OCI-LY1 (cell line): ENCODE results near the gene ADAMTS14.

ENCODE experiments used
- H2AFZ ChIP-seq: fragments of 200-600 bp; sonication (generic), shearing (Covaris generic); 2 replicates; pipeline ENCODE4 v1.6.0; 2014; ENCODE audit warnings: antibody characterized with exemption, mild to moderate bottlenecking, low read length
- H3F3A ChIP-seq: fragments of 200-600 bp; sonication (generic), shearing (Covaris generic); 2 replicates; pipeline ENCODE4 v1.6.0; 2014; ENCODE audit warnings: mild to moderate bottlenecking, antibody characterized with exemption, low read length, moderate library complexity; ENCODE audit not compliant: insufficient read depth
- H3K27ac ChIP-seq: fragments of 200-600 bp; sonication (generic); 2 replicates; pipeline ENCODE4 v1.5.1; 2014; ENCODE audit warnings: low read length, mixed run types, mild to moderate bottlenecking, low read depth; ENCODE audit not compliant: poor library complexity, severe bottlenecking
- H3K27me3 ChIP-seq: fragments of 200-600 bp; sonication (generic); 2 replicates; pipeline ENCODE4 v1.6.0; 2014; ENCODE audit warnings: antibody characterized with exemption, mild to moderate bottlenecking, low read length, moderate library complexity; ENCODE audit not compliant: insufficient read depth
- H3K36me3 ChIP-seq: fragments of 200-600 bp; sonication (generic); 2 replicates; pipeline ENCODE4 v1.6.1; 2014; ENCODE audit warnings: mild to moderate bottlenecking, antibody characterized with exemption, low read length, moderate library complexity, mixed read lengths; ENCODE audit not compliant: insufficient read depth
- H3K4me1 ChIP-seq: fragments of 200-600 bp; sonication (generic); 2 replicates; pipeline ENCODE4 v1.5.1; 2014; ENCODE audit warnings: mild to moderate bottlenecking, low read length, moderate library complexity; ENCODE audit not compliant: insufficient read depth, severe bottlenecking
- H3K4me2 ChIP-seq: fragments of 200-600 bp; sonication (generic), shearing (Covaris generic); 2 replicates; pipeline ENCODE4 v1.6.1; 2014; ENCODE audit warnings: low read length
- H3K4me3 ChIP-seq: fragments of 200-600 bp; sonication (generic); 2 replicates; pipeline ENCODE4 v1.5.1; 2014; ENCODE audit warnings: low read length, low read depth, mild to moderate bottlenecking, mixed read lengths; ENCODE audit not compliant: poor library complexity, severe bottlenecking
- H3K79me2 ChIP-seq: fragments of 200-600 bp; shearing (Covaris generic); 2 replicates; pipeline ENCODE4 v1.6.1; 2016; ENCODE audit warnings: mixed run types, low read length, mixed read lengths; ENCODE audit not compliant: insufficient read depth
- H3K9ac ChIP-seq: fragments of 200-600 bp; sonication (generic), shearing (Covaris generic); 2 replicates; pipeline ENCODE4 v1.6.1; 2014; ENCODE audit warnings: mild to moderate bottlenecking, low read length, mixed read lengths
- H3K9me2 ChIP-seq: fragments of 200-600 bp; sonication (generic), shearing (Covaris generic); 2 replicates; pipeline ENCODE4 v1.6.1; 2014; ENCODE audit warnings: low read depth, mild to moderate bottlenecking, low read length, mixed read lengths
- H3K9me3 ChIP-seq: fragments of 200-600 bp; shearing (Covaris generic); 2 replicates; pipeline ENCODE4 v1.6.1; 2014; ENCODE audit warnings: low read length, mixed read lengths
- H4K20me1 ChIP-seq: fragments of 200-600 bp; sonication (generic), shearing (Covaris generic); 2 replicates; pipeline ENCODE4 v1.6.0; 2016; ENCODE audit warnings: mild to moderate bottlenecking, low read length; ENCODE audit not compliant: insufficient read depth
- EZH2 ChIP-seq: fragments of 200-600 bp; sonication (generic), shearing (Covaris generic); IDR thresholded peaks from 2 replicates; pipeline ENCODE4 v1.8.0; 2017; ENCODE audit warnings: borderline replicate concordance, mixed run types, mild to moderate bottlenecking, antibody characterized with exemption, low read length, moderate library complexity, mixed read lengths
- TF ChIP-seq, protein P1 (sequence below): fragments of 200-600 bp; sonication (generic), shearing (Covaris generic); IDR thresholded peaks from 2 replicates; pipeline ENCODE4 v1.5.1; 2017; ENCODE audit warnings: mild to moderate bottlenecking, antibody characterized with exemption, low read length, moderate library complexity, mixed read lengths

ADAMTS14 gene

DNA sequence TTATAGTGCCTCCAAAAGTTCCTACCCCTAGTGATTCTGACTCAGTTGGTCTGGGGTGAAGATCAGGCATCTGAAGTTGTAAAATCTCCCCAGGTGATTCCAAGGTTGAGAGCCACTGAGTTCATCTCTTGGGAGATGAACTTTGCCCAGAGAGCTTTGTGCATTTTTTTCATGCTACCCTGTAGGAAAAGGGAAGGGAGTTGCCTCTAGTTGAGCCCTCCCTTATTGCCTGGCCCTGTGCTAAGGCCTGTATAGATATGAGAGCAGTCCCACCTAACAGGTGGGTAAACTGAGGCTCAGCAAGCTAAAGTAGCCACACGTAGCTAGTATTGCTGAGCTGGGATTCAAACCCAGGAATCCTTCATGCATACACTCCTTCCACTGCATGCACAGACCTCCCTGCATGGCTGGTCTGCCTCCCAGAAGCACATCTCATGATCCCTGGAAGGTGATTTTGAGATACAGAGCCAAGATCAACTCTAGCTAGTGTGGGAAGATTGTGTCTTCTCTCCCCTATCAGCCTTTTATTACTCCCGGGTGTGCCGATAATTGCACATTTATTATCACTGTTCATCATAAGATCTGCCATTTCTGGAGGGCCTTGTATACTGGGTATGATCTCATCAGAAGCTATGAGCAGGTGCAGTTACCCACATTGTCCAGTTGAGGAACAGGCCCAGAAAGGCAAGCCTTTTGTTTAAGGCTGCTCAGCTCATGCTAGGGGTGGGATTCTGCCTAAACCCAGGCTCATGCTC is 65.9 kb downstream of the ADAMTS14 start:
- H3K9me2 ChIP-seq: no peaks in the 10 kb centered on the region
- no peak overlapping the region for H3K27ac ChIP-seq
- no peaks in the 10 kb centered on the region for H3K4me1 ChIP-seq
- no peaks in the 10 kb centered on the region; the same call in 1 of the 2 replicates for H3K27me3 ChIP-seq
- H3K4me2 ChIP-seq: no peak overlapping the region
- no peak overlapping the region for H2AFZ ChIP-seq
- no peaks in the 10 kb centered on the region for H4K20me1 ChIP-seq
- TF ChIP-seq, protein P1, sequence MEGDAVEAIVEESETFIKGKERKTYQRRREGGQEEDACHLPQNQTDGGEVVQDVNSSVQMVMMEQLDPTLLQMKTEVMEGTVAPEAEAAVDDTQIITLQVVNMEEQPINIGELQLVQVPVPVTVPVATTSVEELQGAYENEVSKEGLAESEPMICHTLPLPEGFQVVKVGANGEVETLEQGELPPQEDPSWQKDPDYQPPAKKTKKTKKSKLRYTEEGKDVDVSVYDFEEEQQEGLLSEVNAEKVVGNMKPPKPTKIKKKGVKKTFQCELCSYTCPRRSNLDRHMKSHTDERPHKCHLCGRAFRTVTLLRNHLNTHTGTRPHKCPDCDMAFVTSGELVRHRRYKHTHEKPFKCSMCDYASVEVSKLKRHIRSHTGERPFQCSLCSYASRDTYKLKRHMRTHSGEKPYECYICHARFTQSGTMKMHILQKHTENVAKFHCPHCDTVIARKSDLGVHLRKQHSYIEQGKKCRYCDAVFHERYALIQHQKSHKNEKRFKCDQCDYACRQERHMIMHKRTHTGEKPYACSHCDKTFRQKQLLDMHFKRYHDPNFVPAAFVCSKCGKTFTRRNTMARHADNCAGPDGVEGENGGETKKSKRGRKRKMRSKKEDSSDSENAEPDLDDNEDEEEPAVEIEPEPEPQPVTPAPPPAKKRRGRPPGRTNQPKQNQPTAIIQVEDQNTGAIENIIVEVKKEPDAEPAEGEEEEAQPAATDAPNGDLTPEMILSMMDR: no peak
- no peak overlapping the region for H3K4me3 ChIP-seq
- H3F3A ChIP-seq: no peaks in the 10 kb centered on the region
- no peaks in the 10 kb centered on the region for H3K36me3 ChIP-seq
- no peaks in the 10 kb centered on the region for H3K9me3 ChIP-seq
- no peaks in the 10 kb centered on the region for H3K79me2 ChIP-seq
- no peak overlapping the region for H3K9ac ChIP-seq

DNA sequence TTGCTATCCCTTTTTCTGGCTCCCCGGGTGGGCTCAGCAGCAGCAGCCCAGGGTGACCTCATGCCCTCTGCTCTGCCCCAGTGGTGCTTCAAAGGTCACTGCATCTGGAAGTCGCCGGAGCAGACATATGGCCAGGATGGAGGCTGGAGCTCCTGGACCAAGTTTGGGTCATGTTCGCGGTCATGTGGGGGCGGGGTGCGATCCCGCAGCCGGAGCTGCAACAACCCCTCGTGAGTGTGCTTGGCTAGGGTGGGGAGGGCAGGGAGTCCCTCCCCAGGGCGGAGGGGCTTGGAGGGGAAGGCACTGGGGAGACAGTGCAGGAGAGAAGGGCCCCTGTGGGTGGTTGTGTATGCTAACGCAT is 66.4 kb downstream of the ADAMTS14 start:
- H3K9me2 ChIP-seq: no peaks in the 10 kb centered on the region
- H3K4me3 ChIP-seq: no peak overlapping the region
- no peak overlapping the region for H3K4me2 ChIP-seq
- no peak for TF ChIP-seq EZH2
- TF ChIP-seq, protein P1: no peak
- H3K9me3 ChIP-seq: no peaks in the 10 kb centered on the region
- no peak overlapping the region for H3K27ac ChIP-seq
- H3F3A ChIP-seq: no peaks in the 10 kb centered on the region
- no peak overlapping the region for H3K9ac ChIP-seq
- no peaks in the 10 kb centered on the region for H4K20me1 ChIP-seq
- H3K36me3 ChIP-seq: no peaks in the 10 kb centered on the region
- H3K4me1 ChIP-seq: no peaks in the 10 kb centered on the region
- no peak overlapping the region for H2AFZ ChIP-seq
- peaks cover 4% of the 10 kb centered on the region; the same call in 1 of the 2 replicates for H3K27me3 ChIP-seq
- no peaks in the 10 kb centered on the region for H3K79me2 ChIP-seq

DNA sequence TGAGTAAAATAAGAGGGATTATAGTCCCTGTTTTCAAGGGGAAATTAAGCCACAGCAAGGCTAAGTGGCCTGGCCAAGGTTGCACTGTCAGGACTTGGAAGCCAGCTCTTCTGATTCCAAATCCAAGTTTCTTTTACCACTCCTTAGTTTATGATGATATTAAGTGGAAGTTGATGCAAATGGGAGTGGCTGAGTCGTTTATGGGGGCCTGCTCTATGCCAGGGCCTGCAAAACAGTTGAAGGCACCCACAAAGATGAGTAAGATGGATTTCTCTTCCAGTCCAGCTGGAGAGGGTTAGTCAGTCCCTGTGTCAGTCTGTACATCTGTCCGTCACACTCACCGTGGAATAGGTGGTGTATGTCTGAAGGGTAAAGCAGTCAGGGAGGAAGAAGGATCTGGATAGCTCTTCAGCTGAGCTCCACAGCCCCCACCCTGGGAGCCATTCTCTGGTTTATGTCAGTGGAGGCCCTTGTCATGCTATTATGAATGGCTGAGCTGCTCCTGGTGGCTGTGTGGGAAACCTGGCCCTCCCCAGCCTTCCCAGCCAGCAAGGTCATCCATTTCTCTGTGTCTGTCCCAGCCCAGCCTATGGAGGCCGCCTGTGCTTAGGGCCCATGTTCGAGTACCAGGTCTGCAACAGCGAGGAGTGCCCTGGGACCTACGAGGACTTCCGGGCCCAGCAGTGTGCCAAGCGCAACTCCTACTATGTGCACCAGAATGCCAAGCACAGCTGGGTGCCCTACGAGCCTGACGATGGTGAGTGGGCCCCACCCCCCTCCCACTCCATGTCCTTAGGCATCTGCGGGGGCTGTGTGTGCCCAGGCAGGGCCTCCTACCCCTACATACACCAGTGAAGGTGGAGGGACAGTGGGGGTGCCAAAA is 68.3 kb downstream of the ADAMTS14 start:
- H3K4me1 ChIP-seq: no peaks in the 10 kb centered on the region
- TF ChIP-seq EZH2: no peak
- TF ChIP-seq, protein P1: no peak

More for the DNA sequence above, 68.3 kb downstream of the ADAMTS14 start:
- Histone ChIP-seq H3K79me2 (no peaks in the 10 kb centered on the region), H4K20me1 (no peaks in the 10 kb centered on the region), H2AFZ (no peak overlapping the region), H3K9me3 (no peaks in the 10 kb centered on the region), H3K27me3 (peaks cover 8% of the 10 kb centered on the region; the same call in 1 of the 2 replicates), H3K4me2 (no peak overlapping the region), H3K9ac (no peak overlapping the region), H3K9me2 (no peaks in the 10 kb centered on the region), H3K27ac (no peak overlapping the region), H3K36me3 (no peaks in the 10 kb centered on the region), H3K4me3 (no peak overlapping the region), H3F3A (no peaks in the 10 kb centered on the region)
